ENCODE data around the gene KCNH4.
"Not testable (repeated sequence)": the region's sequence is repeated elsewhere in the genome, so short reads cannot be mapped to it uniquely, and the experiment has no call there.

KCNH4 gene

DNA sequence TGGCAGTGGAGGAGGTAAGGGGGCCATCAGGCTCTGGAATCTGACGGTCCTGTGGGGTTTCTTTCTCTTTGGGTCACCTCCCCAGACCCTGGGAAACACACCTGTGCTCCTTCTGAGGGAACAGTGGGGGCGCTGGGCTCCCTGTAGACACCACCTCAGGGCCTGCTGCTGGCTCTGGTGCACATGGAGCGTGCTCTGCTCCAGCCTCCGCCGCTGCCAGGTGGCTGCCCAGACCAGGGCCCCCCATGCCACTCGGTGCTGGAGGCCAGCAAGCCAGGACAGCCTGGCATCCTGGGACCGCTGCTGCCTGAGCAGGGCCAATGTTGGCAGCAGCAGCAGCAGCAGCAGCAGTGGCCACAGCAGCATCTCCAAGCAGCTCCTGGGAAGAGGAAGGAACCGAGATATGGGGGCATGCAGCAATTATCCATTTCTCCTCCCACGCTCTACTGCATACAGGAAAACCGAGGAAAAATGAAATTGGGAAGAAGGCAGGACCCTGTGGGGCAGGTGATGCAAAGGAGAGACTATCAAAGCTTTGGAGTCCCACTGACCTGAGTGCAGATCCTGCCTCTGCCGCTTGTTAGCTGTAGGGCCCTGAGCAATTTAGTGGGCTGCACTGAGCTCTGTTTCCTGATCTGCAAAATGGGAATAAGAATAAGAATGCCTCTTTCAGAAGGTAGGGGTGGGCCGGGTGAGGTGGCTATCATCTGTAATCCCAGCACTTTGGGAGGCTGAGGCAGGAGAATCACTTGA, 12.4 kb upstream of the KCNH4 start:
- Histone ChIP-seq H3K4me1 (ENCODE audit: insufficient read depth, low read length) (no peaks in the 10 kb centered on the region), H3K4me3 (ENCODE audit: low read length) (no peak overlapping the region), H3K27me3 (ENCODE audit: insufficient read depth, low read length) (no peaks in the 10 kb centered on the region), H3K27ac (ENCODE audit: low read depth, low read length) (no peak overlapping the region), H3K36me3 (ENCODE audit: insufficient read depth, low read length) (no peaks in the 10 kb centered on the region), H3K9ac (ENCODE audit: low read depth, low read length) (no peak overlapping the region), H3K9me3 (ENCODE audit: insufficient read depth, low read depth, low read length) (no peaks in the 10 kb centered on the region)
- WGBS, result 90% methylated on average over 12 of the region's 12 CpGs

DNA sequence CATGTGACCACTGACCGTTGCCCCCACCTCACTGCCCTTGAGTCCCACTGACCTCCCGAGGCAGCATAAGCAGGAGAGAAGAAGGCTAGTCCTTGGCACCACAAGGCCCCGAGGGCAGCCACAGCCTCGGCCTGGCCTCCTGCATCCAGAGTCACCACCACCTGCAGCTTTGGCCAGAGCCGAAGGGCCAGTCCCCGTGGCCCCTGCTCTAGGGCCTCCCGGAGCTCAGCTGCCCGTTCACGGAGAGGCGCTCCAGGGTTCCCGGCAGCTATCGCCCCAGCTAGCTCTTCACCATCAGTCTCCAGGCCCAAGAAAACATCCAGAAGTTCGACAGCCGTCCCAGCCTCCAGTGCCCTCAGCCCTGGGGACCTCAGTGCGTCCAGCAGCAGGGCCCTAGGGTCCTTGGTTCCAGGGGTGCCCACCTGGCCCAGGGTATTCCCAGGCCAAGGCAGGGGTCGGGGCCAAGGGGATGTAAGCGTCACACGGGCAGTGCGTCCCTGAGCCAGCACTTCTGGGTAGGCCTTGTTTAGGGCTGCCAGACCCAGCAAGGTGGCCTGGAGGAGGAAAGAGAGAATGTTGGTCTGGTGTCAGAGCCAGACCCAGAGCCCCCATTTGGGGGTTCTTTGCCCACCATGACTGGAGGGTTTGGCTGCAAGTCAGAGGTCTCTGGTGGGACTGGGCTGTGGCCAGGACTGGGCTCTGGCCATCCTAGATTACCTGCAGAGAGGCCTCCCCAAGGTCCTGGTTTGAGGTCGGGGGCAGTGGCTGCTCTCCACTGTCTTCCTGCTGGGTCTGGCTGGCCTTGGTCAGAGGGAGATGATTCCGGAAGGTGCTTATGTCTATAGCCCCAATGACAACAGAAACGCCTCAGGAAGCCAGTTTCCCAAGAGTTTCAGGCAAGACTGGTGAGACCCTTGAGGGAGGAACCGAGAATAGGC, 11.5 kb upstream of the KCNH4 start:
- no peak overlapping the region for H3K27ac ChIP-seq (ENCODE audit: low read depth, low read length)
- no peaks in the 10 kb centered on the region for H3K36me3 ChIP-seq (ENCODE audit: insufficient read depth, low read length)
- H3K9ac ChIP-seq (ENCODE audit: low read depth, low read length), result no peak overlapping the region
- H3K27me3 ChIP-seq (ENCODE audit: insufficient read depth, low read length), result no peaks in the 10 kb centered on the region
- no peak overlapping the region for H3K4me3 ChIP-seq (ENCODE audit: low read length)
- H3K9me3 ChIP-seq (ENCODE audit: insufficient read depth, low read depth, low read length), result no peaks in the 10 kb centered on the region
- WGBS, result 94% methylated on average over 23 of the region's 23 CpGs
- no peaks in the 10 kb centered on the region for H3K4me1 ChIP-seq (ENCODE audit: insufficient read depth, low read length)

DNA sequence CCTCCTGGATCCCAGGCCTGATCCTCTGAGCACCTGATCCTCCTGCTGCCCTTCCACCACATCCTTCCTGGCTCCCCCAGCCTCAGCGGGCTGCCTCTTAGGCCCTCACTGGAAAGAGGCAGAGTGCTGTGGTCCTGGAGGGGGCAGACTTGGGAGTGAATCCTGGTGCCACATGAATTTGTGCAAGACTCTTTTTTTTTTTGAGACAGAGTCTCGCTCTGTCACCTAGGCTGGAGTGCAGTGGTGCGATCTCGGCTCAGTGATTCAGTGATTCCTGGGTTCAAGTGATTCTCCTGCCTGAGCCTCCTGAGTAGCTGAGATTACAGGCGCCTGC, 10.3 kb upstream of the KCNH4 start:
- 90% methylated on average over 5 of the region's 5 CpGs for WGBS
- no peaks in the 10 kb centered on the region for H3K27me3 ChIP-seq (ENCODE audit: insufficient read depth, low read length)
- no peaks in the 10 kb centered on the region for H3K36me3 ChIP-seq (ENCODE audit: insufficient read depth, low read length)
- no peak overlapping the region for H3K27ac ChIP-seq (ENCODE audit: low read depth, low read length)
- H3K4me1 ChIP-seq (ENCODE audit: insufficient read depth, low read length), result no peaks in the 10 kb centered on the region
- H3K9ac ChIP-seq (ENCODE audit: low read depth, low read length), result no peak overlapping the region
- H3K4me3 ChIP-seq (ENCODE audit: low read length), result no peak overlapping the region
- no peaks in the 10 kb centered on the region for H3K9me3 ChIP-seq (ENCODE audit: insufficient read depth, low read depth, low read length)

DNA sequence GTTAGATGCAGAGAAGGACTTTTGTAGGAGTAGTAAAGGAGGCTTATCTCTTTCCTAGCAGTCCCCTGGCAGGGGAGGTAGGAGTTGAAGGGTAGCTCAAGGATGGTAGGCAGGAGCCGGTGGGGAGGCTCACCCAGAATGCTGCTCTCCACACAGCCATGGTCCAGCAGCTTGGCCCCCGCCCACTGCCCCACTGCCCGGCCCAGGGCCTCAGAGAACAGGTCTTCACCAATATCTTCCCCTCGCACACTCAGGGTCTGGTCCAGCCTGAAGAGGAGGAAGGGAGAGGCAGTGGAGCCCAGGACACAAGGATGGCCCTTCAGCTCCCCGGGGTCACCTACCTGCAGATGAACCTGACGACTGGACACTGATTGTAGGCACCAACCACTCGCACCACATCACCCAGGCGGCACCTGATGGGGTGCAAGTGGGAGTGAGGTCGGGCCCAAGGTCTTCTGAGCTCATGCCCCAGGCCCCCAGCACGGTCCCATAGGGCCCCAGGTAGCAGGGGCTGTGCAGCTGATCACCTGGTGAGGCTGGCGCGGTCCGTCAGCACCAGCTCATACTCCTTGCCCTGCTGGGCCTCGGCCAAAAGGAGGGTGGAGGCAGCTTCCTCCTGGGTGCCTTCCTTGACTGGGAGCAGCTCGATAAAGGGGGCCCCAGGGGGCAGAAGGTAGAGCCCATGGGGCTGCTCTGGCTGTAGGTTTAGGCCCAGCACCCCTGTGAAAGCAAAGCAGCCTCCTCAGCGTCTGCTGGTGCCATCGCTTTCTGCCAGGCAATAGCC, 9.7 kb upstream of the KCNH4 start:
- Histone ChIP-seq H3K27ac (ENCODE audit: low read depth, low read length) (no peak overlapping the region), H3K36me3 (ENCODE audit: insufficient read depth, low read length) (no peaks in the 10 kb centered on the region), H3K4me1 (ENCODE audit: insufficient read depth, low read length) (no peaks in the 10 kb centered on the region), H3K4me3 (ENCODE audit: low read length) (no peak overlapping the region), H3K27me3 (ENCODE audit: insufficient read depth, low read length) (0 out of 2 replicates have a peak, but pooled peaks cover 3% of the 10 kb centered on the region), H3K9ac (ENCODE audit: low read depth, low read length) (no peak overlapping the region), H3K9me3 (ENCODE audit: insufficient read depth, low read depth, low read length) (no peaks in the 10 kb centered on the region)
- 92% methylated on average over 17 of the region's 17 CpGs for WGBS

DNA sequence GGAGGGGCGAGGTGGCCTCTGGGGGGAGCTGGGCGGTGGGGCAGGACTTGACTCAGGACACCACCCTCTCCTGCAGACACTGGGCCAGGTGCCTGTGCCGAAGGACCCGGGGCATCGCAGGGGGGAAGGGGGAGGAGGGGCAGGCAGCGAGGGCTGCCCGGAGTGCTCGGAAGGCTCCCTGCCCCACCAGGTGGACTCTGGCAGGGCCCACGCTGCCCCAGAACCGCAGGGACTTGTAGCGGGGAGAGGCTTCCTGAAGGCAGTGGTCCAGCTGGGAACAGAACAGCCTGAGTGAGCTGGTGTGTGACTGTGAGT, 8.7 kb upstream of the KCNH4 start:
- 89% methylated on average over 11 of the region's 11 CpGs for WGBS
- Histone ChIP-seq H3K36me3 (ENCODE audit: insufficient read depth, low read length) (no peaks in the 10 kb centered on the region), H3K4me1 (ENCODE audit: insufficient read depth, low read length) (no peaks in the 10 kb centered on the region), H3K9ac (ENCODE audit: low read depth, low read length) (no peak overlapping the region), H3K27me3 (ENCODE audit: insufficient read depth, low read length) (peaks cover 13% of the 10 kb centered on the region), H3K9me3 (ENCODE audit: insufficient read depth, low read depth, low read length) (no peaks in the 10 kb centered on the region), H3K4me3 (ENCODE audit: low read length) (no peak overlapping the region), H3K27ac (ENCODE audit: low read depth, low read length) (no peak overlapping the region)

DNA sequence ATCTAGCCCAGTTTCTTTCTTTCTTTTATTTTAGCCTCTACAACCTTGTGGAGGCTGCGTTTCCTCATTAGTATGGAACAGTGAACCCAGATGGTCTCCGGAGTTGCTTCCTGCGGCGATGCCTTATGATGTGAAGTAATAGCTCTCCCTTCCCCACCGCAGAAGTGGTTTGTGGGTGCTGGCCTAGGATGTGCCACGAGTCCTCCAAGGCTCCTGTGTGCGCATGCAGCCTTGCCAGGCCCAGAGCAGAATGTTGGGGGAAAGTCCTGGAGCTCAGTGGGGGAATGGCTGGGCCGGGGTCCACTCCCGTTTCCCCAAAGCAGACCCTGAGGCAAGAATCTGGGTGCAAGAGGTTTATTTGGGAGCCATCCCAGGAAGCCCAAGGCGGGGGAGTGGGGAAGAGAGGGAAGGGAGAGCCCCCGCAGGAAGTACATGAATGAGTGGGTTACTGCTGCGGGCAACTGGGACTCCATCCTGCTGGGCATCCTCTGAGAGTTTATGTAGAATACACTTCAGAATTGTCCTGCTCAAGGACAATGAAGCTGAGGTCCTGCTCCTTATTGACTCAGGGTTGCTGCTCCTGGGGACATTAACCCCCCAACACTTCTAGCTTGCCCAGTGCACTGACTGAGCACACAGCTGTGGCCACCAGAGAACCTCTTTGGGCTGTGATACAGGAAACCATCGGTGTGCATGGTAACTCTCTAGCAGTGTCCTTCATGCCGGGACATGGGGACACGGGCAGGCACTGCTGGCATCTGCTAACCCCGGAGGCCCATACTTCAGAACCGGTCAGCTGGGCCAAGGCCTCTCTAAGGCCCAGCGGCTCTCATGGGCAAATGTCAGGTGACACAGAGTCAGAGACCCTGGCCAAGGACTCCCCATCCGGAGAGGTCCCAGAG, 8.1 kb upstream of the KCNH4 start:
- Histone ChIP-seq H3K27ac (ENCODE audit: low read depth, low read length) (no peak overlapping the region), H3K4me3 (ENCODE audit: low read length) (no peak overlapping the region), H3K9ac (ENCODE audit: low read depth, low read length) (no peak overlapping the region), H3K4me1 (ENCODE audit: insufficient read depth, low read length) (no peaks in the 10 kb centered on the region), H3K36me3 (ENCODE audit: insufficient read depth, low read length) (no peaks in the 10 kb centered on the region), H3K27me3 (ENCODE audit: insufficient read depth, low read length) (peaks cover 18% of the 10 kb centered on the region), H3K9me3 (ENCODE audit: insufficient read depth, low read depth, low read length) (no peaks in the 10 kb centered on the region)
- WGBS, result 93% methylated on average over 19 of the region's 19 CpGs

DNA sequence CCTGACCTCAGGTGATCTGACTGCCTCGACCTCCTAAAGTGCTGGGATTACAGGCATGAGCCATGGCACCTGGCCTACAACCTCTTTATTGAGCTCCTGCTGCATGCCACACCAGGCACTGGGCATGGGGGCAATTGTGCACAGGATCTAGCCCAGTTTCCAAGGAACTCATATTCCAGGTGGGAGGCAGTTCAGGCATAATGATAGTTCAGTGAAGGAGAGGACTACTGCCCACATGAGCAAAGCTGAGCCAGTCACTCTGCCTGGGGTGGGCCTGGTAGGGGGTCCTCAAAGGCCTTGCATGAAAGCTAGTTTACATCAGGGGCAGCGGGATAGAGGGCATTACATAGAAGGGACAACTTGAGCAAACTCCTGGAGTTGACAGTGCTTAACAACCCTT, 6.9 kb upstream of the KCNH4 start:
- Histone ChIP-seq H3K27me3 (ENCODE audit: insufficient read depth, low read length) (peaks cover 30% of the 10 kb centered on the region), H3K36me3 (ENCODE audit: insufficient read depth, low read length) (no peaks in the 10 kb centered on the region), H3K27ac (ENCODE audit: low read depth, low read length) (no peak overlapping the region), H3K4me1 (ENCODE audit: insufficient read depth, low read length) (no peaks in the 10 kb centered on the region), H3K4me3 (ENCODE audit: low read length) (no peak overlapping the region), H3K9me3 (ENCODE audit: insufficient read depth, low read depth, low read length) (no peaks in the 10 kb centered on the region), H3K9ac (ENCODE audit: low read depth, low read length) (no peak overlapping the region)
- 88% methylated on average over 2 of the region's 2 CpGs for WGBS

DNA sequence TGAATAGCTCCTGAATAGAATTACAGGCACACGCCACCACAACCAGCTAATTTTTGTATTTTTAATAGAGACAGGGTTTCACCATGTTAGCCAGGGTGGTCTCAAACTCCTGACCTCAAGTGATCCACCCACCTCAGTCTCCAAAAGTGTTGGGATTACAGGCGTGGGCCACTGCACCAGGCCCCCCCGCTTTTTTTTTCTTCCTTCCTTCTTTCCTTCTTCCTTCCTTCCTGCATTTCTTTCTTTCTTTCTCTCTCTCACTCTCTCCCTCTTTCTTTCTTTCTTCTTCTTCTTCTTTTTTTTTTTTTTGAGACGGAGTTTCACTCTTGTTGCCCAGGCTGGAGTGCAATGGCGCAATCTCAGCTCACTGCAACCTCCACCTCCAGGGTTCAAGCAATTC, 5.2 kb upstream of the KCNH4 start:
- not testable (repeated sequence) for H3K9ac ChIP-seq (ENCODE audit: low read depth, low read length); H3K4me1 ChIP-seq (ENCODE audit: insufficient read depth, low read length); H3K4me3 ChIP-seq (ENCODE audit: low read length); H3K27ac ChIP-seq (ENCODE audit: low read depth, low read length); H3K9me3 ChIP-seq (ENCODE audit: insufficient read depth, low read depth, low read length); H3K36me3 ChIP-seq (ENCODE audit: insufficient read depth, low read length)
- WGBS, result 86% methylated on average over 4 of the region's 5 CpGs
- peaks cover 46% of the 10 kb centered on the region for H3K27me3 ChIP-seq (ENCODE audit: insufficient read depth, low read length)

DNA sequence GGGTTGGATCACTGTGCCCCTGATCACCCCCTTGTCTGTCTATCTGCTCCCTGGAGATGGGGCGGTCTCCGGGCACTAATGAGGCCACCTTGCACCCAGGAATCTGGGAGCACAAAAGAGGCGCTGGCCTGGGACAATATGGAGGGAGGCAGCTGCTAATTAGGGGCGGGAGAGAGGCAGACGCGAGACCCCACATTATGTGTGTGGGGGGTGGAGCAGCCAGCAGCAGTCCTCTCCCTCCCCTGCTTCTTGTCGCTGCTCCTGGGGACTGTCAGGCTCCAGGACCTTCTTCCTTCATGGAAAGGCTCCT, 4.6 kb upstream of the KCNH4 start:
- Histone ChIP-seq H3K9ac (ENCODE audit: low read depth, low read length) (no peak overlapping the region), H3K9me3 (ENCODE audit: insufficient read depth, low read depth, low read length) (no peaks in the 10 kb centered on the region), H3K36me3 (ENCODE audit: insufficient read depth, low read length) (no peaks in the 10 kb centered on the region), H3K4me3 (ENCODE audit: low read length) (no peak overlapping the region), H3K27me3 (ENCODE audit: insufficient read depth, low read length) (peaks cover 52% of the 10 kb centered on the region), H3K4me1 (ENCODE audit: insufficient read depth, low read length) (no peaks in the 10 kb centered on the region), H3K27ac (ENCODE audit: low read depth, low read length) (no peak overlapping the region)
- 51% methylated on average over 7 of the region's 7 CpGs for WGBS

DNA sequence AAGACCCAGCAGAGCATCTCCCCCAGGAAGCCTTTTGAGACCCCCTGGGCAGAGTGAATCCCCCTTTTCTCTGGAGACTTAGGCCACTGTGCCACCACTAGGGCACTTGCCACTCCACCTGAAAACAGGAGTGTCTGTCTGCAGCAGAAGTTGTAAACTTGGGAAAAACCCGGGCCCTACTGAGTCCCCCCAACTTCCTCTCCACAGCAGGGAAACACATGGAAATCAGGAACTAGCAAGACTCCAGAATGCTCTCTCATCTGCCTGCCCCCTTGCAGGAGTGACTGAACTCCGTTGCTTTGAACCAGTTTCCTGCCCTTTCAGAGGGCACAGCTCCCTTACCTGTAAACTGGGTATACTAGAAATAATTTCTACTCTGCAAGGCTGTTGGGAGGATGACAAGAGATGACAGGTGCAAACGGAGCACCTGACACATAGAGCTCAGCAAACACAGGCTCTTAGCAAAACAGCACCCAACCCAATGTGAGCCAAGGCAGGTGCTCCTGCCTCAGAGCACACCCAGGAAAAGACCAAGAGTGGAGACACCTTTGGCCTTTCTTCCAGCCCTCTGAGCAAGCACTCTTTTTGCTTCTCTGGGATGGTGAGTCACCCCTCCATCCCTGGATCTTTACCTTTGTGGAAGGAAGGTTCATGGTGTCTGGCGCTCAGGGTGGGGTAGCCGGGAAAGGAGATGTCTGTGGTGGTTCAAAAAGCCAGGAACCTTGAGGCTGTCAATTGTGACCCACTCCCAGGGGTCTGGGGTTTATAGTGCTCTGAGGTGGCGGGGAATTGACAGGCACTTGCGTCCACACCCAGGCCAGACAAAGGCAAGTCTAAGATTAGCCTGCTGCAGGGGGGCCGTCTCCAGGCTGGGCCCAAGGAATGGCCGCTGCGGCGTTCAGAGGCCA, 4.0 kb upstream of the KCNH4 start, which contains the start of gene HCRT:
Gene HCRT (minus strand): TSS at position 740 of the 908 bp plus-strand sequence. CDS start 87 bp downstream, at position 653.
- H3K27me3 ChIP-seq (ENCODE audit: insufficient read depth, low read length), result peaks cover 56% of the 10 kb centered on the region
- 71% methylated on average over 11 of the region's 11 CpGs for WGBS
- no peaks in the 10 kb centered on the region for H3K36me3 ChIP-seq (ENCODE audit: insufficient read depth, low read length)
- H3K9me3 ChIP-seq (ENCODE audit: insufficient read depth, low read depth, low read length), result no peaks in the 10 kb centered on the region
- H3K27ac ChIP-seq (ENCODE audit: low read depth, low read length), result no peak within 1 kb of the TSS
- H3K4me1 ChIP-seq (ENCODE audit: insufficient read depth, low read length), result no peaks in the 10 kb centered on the region
- H3K4me3 ChIP-seq (ENCODE audit: low read length), result peak within 1 kb of the TSS; percentile 67
- H3K9ac ChIP-seq (ENCODE audit: low read depth, low read length), result no peak within 1 kb of the TSS

Data from HUES64 (cell line).